ENCODE results near the gene MARCHF10. TPM values are rescaled to one million over a fixed set of nuclear protein-coding genes. Genes with fewer than 3 reads are reported as not detected.

Gene MARCHF10
- total RNA-seq, 4 donors from 2014 or later, result 0.33 to 0.52 (median 0.42) TPM; not detected in 1

- no peaks in the 10 kb centered on the region for H3K9me3 ChIP-seq
- DNase-seq (ENCODE audit: extremely low spot score), result no peak
- 90% methylated on average over 5 of the region's 5 CpGs for WGBS
- no peak overlapping the region for H3K4me3 ChIP-seq
- peaks cover 0 to under 1% (median 0%) of the 10 kb centered on the region in 4 donors for H3K27me3 ChIP-seq
- intact Hi-C loops (cut with DNase I), result no loop called here
- H3K27ac ChIP-seq (replicated peaks in 1 of 4), result no peak overlapping the region
- no peaks in the 10 kb centered on the region for H3K4me1 ChIP-seq
- TF ChIP-seq EP300 (IDR thresholded peaks at IDR 0.05) (no peak), POLR2A (IDR thresholded peaks at IDR 0.05; ENCODE audit: low read depth) (no peak), CTCF (IDR thresholded peaks at IDR 0.05) (no peak), POLR2AphosphoS5 (IDR thresholded peaks at IDR 0.05) (no peak)
- no peaks in the 10 kb centered on the region for H3K36me3 ChIP-seq
These were observed 40.1 kb downstream of the MARCHF10 start for GRCh38 chr17:62767997-62768396.

- H3K27ac ChIP-seq (replicated peaks in 1 of 4), result no peak overlapping the region
- no peaks in the 10 kb centered on the region for H3K9me3 ChIP-seq
- H3K4me3 ChIP-seq, result no peak overlapping the region
- intact Hi-C loops (cut with DNase I), result no loop called here
- WGBS, result 81% methylated on average over 10 of the region's 10 CpGs
- no peak for DNase-seq (ENCODE audit: extremely low spot score)
- H3K27me3 ChIP-seq, result no peaks in the 10 kb centered on the region
- TF ChIP-seq POLR2AphosphoS5 (IDR thresholded peaks at IDR 0.05) (no peak), POLR2A (IDR thresholded peaks at IDR 0.05; ENCODE audit: low read depth) (no peak), EP300 (IDR thresholded peaks at IDR 0.05) (no peak), CTCF (IDR thresholded peaks at IDR 0.05) (no peak)
- H3K4me1 ChIP-seq, result no peaks in the 10 kb centered on the region
- H3K36me3 ChIP-seq, result no peaks in the 10 kb centered on the region
These were observed 42.8 kb downstream of the MARCHF10 start for GRCh38 chr17:62765351-62765750.

- TF ChIP-seq POLR2AphosphoS5 (IDR thresholded peaks at IDR 0.05), result no peak
- no peak for TF ChIP-seq POLR2A (IDR thresholded peaks at IDR 0.05; ENCODE audit: low read depth)
- TF ChIP-seq EP300 (IDR thresholded peaks at IDR 0.05), result no peak
- no peak for TF ChIP-seq CTCF (IDR thresholded peaks at IDR 0.05)
- Histone ChIP-seq H3K27ac (replicated peaks in 1 of 4) (no peak overlapping the region), H3K4me3 (no peak overlapping the region), H3K9me3 (no peaks in the 10 kb centered on the region), H3K36me3 (no peaks in the 10 kb centered on the region), H3K27me3 (no peaks in the 10 kb centered on the region), H3K4me1 (no peaks in the 10 kb centered on the region)
- WGBS, result 87% methylated on average over 15 of the region's 15 CpGs
- DNase-seq (ENCODE audit: extremely low spot score), result no peak
- intact Hi-C loops (cut with DNase I), result no loop called here
These were observed 44.1 kb downstream of the MARCHF10 start for GRCh38 chr17:62763891-62764600.

GRCh38 chr17:62761884-62762283, 46.2 kb downstream of the MARCHF10 start:
- TF ChIP-seq POLR2AphosphoS5 (IDR thresholded peaks at IDR 0.05) (no peak), POLR2A (IDR thresholded peaks at IDR 0.05; ENCODE audit: low read depth) (no peak), EP300 (IDR thresholded peaks at IDR 0.05) (no peak), CTCF (IDR thresholded peaks at IDR 0.05) (no peak)
- Histone ChIP-seq H3K9me3 (no peaks in the 10 kb centered on the region), H3K4me1 (no peaks in the 10 kb centered on the region), H3K4me3 (no peak overlapping the region), H3K27me3 (no peaks in the 10 kb centered on the region), H3K36me3 (no peaks in the 10 kb centered on the region), H3K27ac (replicated peaks in 1 of 4) (no peak overlapping the region)
- no peak for DNase-seq (ENCODE audit: extremely low spot score)
- 70% methylated on average over 6 of the region's 7 CpGs for WGBS
- intact Hi-C loops (cut with DNase I), result no loop called here

- TF ChIP-seq EP300 (IDR thresholded peaks at IDR 0.05) (no peak), POLR2AphosphoS5 (IDR thresholded peaks at IDR 0.05) (no peak), POLR2A (IDR thresholded peaks at IDR 0.05; ENCODE audit: low read depth) (no peak), CTCF (IDR thresholded peaks at IDR 0.05) (no peak)
- H3K36me3 ChIP-seq, result no peaks in the 10 kb centered on the region
- H3K4me3 ChIP-seq, result no peak overlapping the region
- H3K27me3 ChIP-seq, result no peaks in the 10 kb centered on the region
- DNase-seq (ENCODE audit: extremely low spot score), result no peak
- intact Hi-C loops (cut with DNase I), result no loop called here
- H3K27ac ChIP-seq (replicated peaks in 1 of 4), result no peak overlapping the region
- WGBS, result 76% methylated on average over 2 of the region's 2 CpGs
- no peaks in the 10 kb centered on the region for H3K9me3 ChIP-seq
- H3K4me1 ChIP-seq, result no peaks in the 10 kb centered on the region
These were observed 47.2 kb downstream of the MARCHF10 start for GRCh38 chr17:62760945-62761267.
